K562 (cell line): ENCODE measurements around the gene TMEM69. TPM values are rescaled to one million over a fixed set of nuclear protein-coding genes. Genes with fewer than 3 reads are reported as not detected.

ENCODE experiments used
- BCL6 ChIP-seq: fragments of 250-450 bp; sonication (Bioruptor Pico); IDR thresholded peaks from 2 replicates; pipeline ENCODE4 v1.4.0; 2020
- BMI1 ChIP-seq: fragments of 150-350 bp; IDR thresholded peaks from 2 replicates; pipeline ENCODE4 v1.6.1; 2014; ENCODE audit warnings: low read length
- CC2D1A ChIP-seq: fragments of 450-650 bp; IDR thresholded peaks from 2 replicates; pipeline ENCODE4 v1.6.1; 2017; ENCODE audit warnings: mild to moderate bottlenecking
- DNMT1 ChIP-seq: fragments of 450-650 bp; IDR thresholded peaks from 2 replicates; pipeline ENCODE4 v1.6.1; 2016; ENCODE audit warnings: antibody characterized with exemption, mild to moderate bottlenecking
- ELF2 ChIP-seq: fragments of 250-450 bp; sonication (Bioruptor Pico); IDR thresholded peaks from 2 replicates; pipeline ENCODE4 v1.5.0; 2021; ENCODE audit warnings: mild to moderate bottlenecking
- FIP1L1 ChIP-seq: fragments of 200-400 bp; formaldehyde crosslinking; IDR thresholded peaks from 2 replicates; pipeline ENCODE4 v1.6.1; 2018; ENCODE audit warnings: mild to moderate bottlenecking, low read depth, low read length; ENCODE audit not compliant: poor library complexity, severe bottlenecking
- FOXO4 ChIP-seq: fragments of 450-650 bp; formaldehyde crosslinking; IDR thresholded peaks from 2 replicates; pipeline ENCODE4 v1.4.0; 2020; ENCODE audit warnings: mild to moderate bottlenecking, moderate library complexity
- GABPA ChIP-seq: fragments of 200-800 bp; sonication (Bioruptor generic); conservative IDR thresholded peaks from 2 replicates; pipeline ENCODE4 v1.6.1; 2016; ENCODE audit warnings: low read depth, missing genetic modification characterization, missing compliant biosample characterization
- GATA2 ChIP-seq: sonication (generic); formaldehyde crosslinking; IDR thresholded peaks from 2 replicates; pipeline ENCODE4 v1.4.0; 2020; ENCODE audit warnings: mild to moderate bottlenecking, missing genetic modification reagents
- HDAC6 ChIP-seq: IDR thresholded peaks from 2 replicates; pipeline ENCODE4 v1.6.1; 2012; ENCODE audit warnings: low read depth, mild to moderate bottlenecking, control low read depth, inconsistent platforms, low read length, moderate library complexity
- HMBOX1 ChIP-seq: sonication (generic); IDR thresholded peaks from 2 replicates; pipeline ENCODE4 v1.6.1; 2016
- HMGN3 ChIP-seq: IDR thresholded peaks from 2 replicates; pipeline ENCODE4 v1.6.1; 2011; ENCODE audit warnings: borderline replicate concordance, low read depth, mild to moderate bottlenecking, mixed read lengths, low read length; ENCODE audit not compliant: insufficient read length; ENCODE audit errors: extremely low read depth
- IRF2 ChIP-seq: sonication (generic); formaldehyde crosslinking; IDR thresholded peaks from 2 replicates; pipeline ENCODE4 v1.8.1; 2022; ENCODE audit warnings: mild to moderate bottlenecking, missing genetic modification reagents
- KAT2B ChIP-seq: IDR thresholded peaks from one replicate; pipeline ENCODE4 v1.6.1; 2012; ENCODE audit warnings: low read depth, mild to moderate bottlenecking, control low read depth, inconsistent platforms, low read length, moderate library complexity
- L3MBTL2 ChIP-seq: fragments of 450-650 bp; IDR thresholded peaks from 2 replicates; pipeline ENCODE4 v1.6.1; 2016; ENCODE audit warnings: mild to moderate bottlenecking, moderate library complexity
- MCM2 ChIP-seq: fragments of 450-650 bp; IDR thresholded peaks from 2 replicates; pipeline ENCODE4 v1.6.1; 2017; ENCODE audit warnings: low read depth, mild to moderate bottlenecking
- NCOA6 ChIP-seq: fragments of 450-650 bp; IDR thresholded peaks from 2 replicates; pipeline ENCODE4 v1.6.1; 2017; ENCODE audit warnings: mild to moderate bottlenecking
- PML ChIP-seq: IDR thresholded peaks from 2 replicates; pipeline ENCODE4 v1.6.1; 2012; ENCODE audit warnings: low read length, inconsistent platforms
- POLR2A ChIP-seq: fragments of 450-650 bp; conservative IDR thresholded peaks from 2 replicates; pipeline ENCODE4 v1.6.1; 2016
- PTBP1 ChIP-seq: fragments of 200-400 bp; formaldehyde crosslinking; IDR thresholded peaks from 2 replicates; pipeline ENCODE4 v1.6.1; 2017; ENCODE audit warnings: low read depth, low read length
- RFX1 ChIP-seq: fragments of 450-650 bp; IDR thresholded peaks from 2 replicates; pipeline ENCODE4 v1.6.1; 2016; ENCODE audit warnings: mild to moderate bottlenecking, moderate library complexity
- SOX6 ChIP-seq: fragments of 450-650 bp; IDR thresholded peaks from 2 replicates; pipeline ENCODE4 v1.6.1; 2014; ENCODE audit warnings: mild to moderate bottlenecking
- SRSF7 ChIP-seq: fragments of 200-400 bp; formaldehyde crosslinking; optimal IDR thresholded peaks from 2 replicates; pipeline ENCODE3; 2017; ENCODE audit warnings: mild to moderate bottlenecking, low read depth, low read length
- SUPT5H ChIP-seq: fragments of 450-650 bp; IDR thresholded peaks from 2 replicates; pipeline ENCODE4 v1.6.1; 2016
- TCF7 ChIP-seq: sonication (generic); IDR thresholded peaks from 2 replicates; pipeline ENCODE4 v1.6.1; 2016; ENCODE audit warnings: antibody characterized with exemption, borderline replicate concordance
- ZBED1 ChIP-seq: IDR thresholded peaks from 2 replicates; pipeline ENCODE4 v1.6.1; 2014
- ZBTB12 ChIP-seq: fragments of 250-450 bp; sonication (Bioruptor Pico); IDR thresholded peaks from 2 replicates; pipeline ENCODE4 v1.4.0; 2020
- ZBTB26 ChIP-seq: fragments of 450-650 bp; formaldehyde crosslinking; IDR thresholded peaks from 2 replicates; pipeline ENCODE4 v1.4.0; 2022; ENCODE audit warnings: missing genetic modification characterization
- ZNF79 ChIP-seq: fragments of 250-450 bp; sonication (Bioruptor Pico); IDR thresholded peaks from 2 replicates; pipeline ENCODE4 v1.4.0; 2020; ENCODE audit warnings: low read depth, mild to moderate bottlenecking, moderate library complexity
- polyA plus RNA-seq, 8 experiments: library from polyadenylated mRNA; depleted of rRNA in 4 of 8; stranded (reverse) in 5 of 8; unstranded in 3 of 8; fragments of >200 nt; fragmentation: Nextera tagmentation in 2 of 8; fragmentation: Illumina TruSeq in 1 of 8; extraction: Ambion mirVana in 2 of 8; extraction: Trizol in 1 of 8; gene quantifications; 2 replicates each; pipeline versions ENCODE4 v1.2.1 to v1.2.3, GENCODE V29; 2011 to 2014; ENCODE audit warnings: inconsistent platforms in 1 of 8, missing spikeins in 1 of 8
- total RNA-seq, 7 experiments: library from RNA; depleted of rRNA in 6 of 7; stranded (reverse); fragments of >200 nt in 6 of 7; fragmentation: Illumina TruSeq in 2 of 7; extraction: Trizol in 2 of 7; gene quantifications; 2 replicates each; pipeline versions ENCODE4 v1.2.1 to v1.2.3, GENCODE V29; 2011 to 2021; ENCODE audit warnings: low replicate concordance in 1 of 7

The TMEM69 gene
- total and polyA plus RNA-seq, 9 of the 15 experiments (the other 6 are each of a cell fraction or from before 2014, with no cell fraction given) = 47.3 to 248 (median 103) TPM

- TF ChIP-seq KAT2B = no peak
- no peak for TF ChIP-seq TCF7
- peak; percentile 83 for TF ChIP-seq HMBOX1
- 0 out of 2 replicates have a peak, but pooled peaks have one; percentile 84 for TF ChIP-seq ZBED1
- TF ChIP-seq HMGN3 = peak; percentile 83
- no peak for TF ChIP-seq PTBP1
- TF ChIP-seq DNMT1 = peak; percentile 90; the same call in 1 of the 2 replicates
- TF ChIP-seq RFX1 = no peak
- no peak for TF ChIP-seq L3MBTL2
- peak; percentile 38; the same call in 1 of the 2 replicates for TF ChIP-seq CC2D1A
- TF ChIP-seq ELF2 = peak; percentile 71
- no peak for TF ChIP-seq BCL6
- TF ChIP-seq GABPA (tag) = no peak
- no peak for TF ChIP-seq GATA2
- TF ChIP-seq NCOA6 = no peak; the same call in 1 of the 2 replicates
- no peak for TF ChIP-seq IRF2 (CRISPR knock-in tag)
- no peak for TF ChIP-seq ZBTB12 (CRISPR knock-in tag)
- TF ChIP-seq POLR2A = peak; percentile 88
- TF ChIP-seq PML = peak; percentile 71
- peak; percentile 93 for TF ChIP-seq SUPT5H
- TF ChIP-seq SOX6 = no peak
- no peak; the same call in 1 of the 2 replicates for TF ChIP-seq ZBTB26 (CRISPR knock-in tag)
- peak; percentile 25 for TF ChIP-seq FIP1L1
- TF ChIP-seq HDAC6 = no peak
- TF ChIP-seq BMI1 = no peak
- TF ChIP-seq SRSF7 = no peak
- no peak for TF ChIP-seq MCM2
- TF ChIP-seq ZNF79 (CRISPR knock-in tag) = no peak
- peak; percentile 85 for TF ChIP-seq FOXO4 (CRISPR knock-in tag)
Measured at GRCh38 chr1:45686288-45687013, 1.5 kb upstream of the TMEM69 start, which contains the start of gene GPBP1L1 (continued).
